GM18873 (cell line): ENCODE data around the gene GPAM.
"Not testable (repeated sequence)": the region's sequence is repeated elsewhere in the genome, so short reads cannot be mapped to it uniquely, and the experiment has no call there.

ENCODE experiments used
- ATAC-seq: cut with Tn5 transposase; IDR thresholded peaks from one replicate; pipeline ENCODE4 v1.9.1; 2021; ENCODE audit warnings: mild to moderate bottlenecking, moderate library complexity, moderate number of reproducible peaks; ENCODE audit not compliant: unreplicated experiment, low FRiP score

GPAM gene

DNA sequence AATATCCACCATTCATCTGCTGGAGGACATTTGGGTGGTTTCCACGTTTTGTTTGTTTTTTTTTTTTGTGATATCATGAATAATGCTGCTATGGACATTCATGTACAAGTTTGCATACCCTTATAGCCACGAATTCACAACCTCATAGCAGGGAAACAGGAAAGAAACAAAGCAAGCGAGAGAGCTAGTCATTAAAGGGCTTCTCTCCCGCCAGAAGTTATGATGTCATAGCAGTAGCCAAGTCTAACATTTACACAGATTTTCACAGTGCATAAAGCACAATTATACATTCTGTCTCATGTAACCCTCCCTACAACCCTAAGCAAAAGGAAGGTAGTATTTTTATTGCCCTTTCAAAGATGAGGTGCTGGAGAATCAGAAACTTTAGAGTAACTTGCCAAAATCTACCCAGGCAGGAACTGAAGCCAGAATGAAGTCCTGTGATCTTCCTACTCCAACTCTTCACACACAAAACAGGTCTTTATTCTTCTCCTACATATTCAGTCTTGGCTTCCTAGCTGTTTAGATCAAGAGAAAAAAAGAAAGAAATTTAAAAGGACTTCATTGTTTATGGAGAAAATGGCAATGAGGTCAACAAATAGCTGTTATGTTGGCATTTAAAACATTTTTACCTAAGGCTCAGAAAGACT lies 33.9 kb upstream of the GPAM start:
- ATAC-seq: no peak

DNA sequence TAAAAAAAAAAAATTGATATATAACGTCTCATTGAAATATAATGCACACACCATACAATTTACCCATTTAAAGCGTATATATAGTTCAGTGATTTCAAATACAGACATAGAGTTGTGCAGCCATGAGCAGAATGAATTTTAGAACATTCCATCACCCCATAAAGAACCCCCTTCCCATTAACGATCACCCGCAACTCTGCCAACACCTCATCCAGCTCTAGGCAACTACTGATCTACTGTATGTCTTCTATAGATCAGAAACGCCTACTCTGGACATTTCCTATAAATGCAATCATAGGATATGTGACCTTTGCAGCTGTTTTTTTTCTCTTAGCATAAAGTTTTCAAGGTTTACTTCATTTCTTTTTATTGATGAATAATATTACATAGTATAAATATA lies 33.4 kb upstream of the GPAM start:
- ATAC-seq: no peak

DNA sequence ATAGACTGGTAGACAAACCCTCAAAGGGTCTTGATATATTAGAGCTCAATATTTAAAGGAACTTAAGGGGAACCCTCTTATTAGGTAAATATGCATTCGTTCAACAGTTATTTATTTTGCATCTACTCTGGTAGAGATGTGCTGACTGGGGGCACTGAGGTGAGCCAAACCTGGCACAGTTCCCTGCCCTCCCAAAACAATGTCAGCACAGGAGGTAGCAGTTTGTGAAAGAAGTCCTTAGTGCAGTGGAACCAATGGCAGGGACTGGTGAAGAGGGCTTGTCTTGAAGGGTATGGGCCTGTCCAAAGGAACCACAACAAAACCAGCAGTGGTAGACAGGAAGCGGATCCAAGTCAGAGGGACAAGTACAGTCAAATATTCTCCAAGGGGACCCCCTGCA lies 32.6 kb upstream of the GPAM start:
- no peak for ATAC-seq

GRCh38 chr10:112215342-112215774 lies 31.8 kb upstream of the GPAM start:
- no peak for ATAC-seq

GRCh38 chr10:112214298-112214926 lies 30.8 kb upstream of the GPAM start:
- no peak for ATAC-seq

GRCh38 chr10:112213836-112214235 lies 30.3 kb upstream of the GPAM start:
- no peak for ATAC-seq

- ATAC-seq: peak; percentile 46
These were observed 29.7 kb upstream of the GPAM start for GRCh38 chr10:112213098-112213823.

GRCh38 chr10:112210666-112211065 lies 27.1 kb upstream of the GPAM start:
- no peak for ATAC-seq

- ATAC-seq: no peak
These were observed 26.1 kb upstream of the GPAM start for GRCh38 chr10:112209684-112210131.

DNA sequence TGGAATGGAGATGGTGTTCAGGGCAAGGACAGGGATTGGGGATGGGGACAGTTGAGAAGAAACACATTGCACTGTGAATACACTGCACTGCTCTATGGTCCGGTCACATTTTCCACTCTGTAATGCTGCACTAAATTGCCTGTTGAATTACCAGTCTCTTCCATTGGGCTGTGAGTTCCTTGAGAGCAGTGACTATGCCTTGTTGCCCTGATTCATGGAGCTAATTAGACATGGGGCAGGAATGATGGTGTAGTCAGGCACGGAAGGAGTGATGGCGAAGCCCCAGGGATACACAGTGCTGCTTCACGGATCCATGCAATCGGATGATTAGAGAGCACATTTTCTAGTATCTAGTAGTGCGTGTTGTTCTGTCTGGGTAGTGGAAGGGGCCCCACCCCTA lies 25.4 kb upstream of the GPAM start:
- no peak for ATAC-seq

- ATAC-seq: no peak
These were observed 24.7 kb upstream of the GPAM start for GRCh38 chr10:112208292-112208691.

DNA sequence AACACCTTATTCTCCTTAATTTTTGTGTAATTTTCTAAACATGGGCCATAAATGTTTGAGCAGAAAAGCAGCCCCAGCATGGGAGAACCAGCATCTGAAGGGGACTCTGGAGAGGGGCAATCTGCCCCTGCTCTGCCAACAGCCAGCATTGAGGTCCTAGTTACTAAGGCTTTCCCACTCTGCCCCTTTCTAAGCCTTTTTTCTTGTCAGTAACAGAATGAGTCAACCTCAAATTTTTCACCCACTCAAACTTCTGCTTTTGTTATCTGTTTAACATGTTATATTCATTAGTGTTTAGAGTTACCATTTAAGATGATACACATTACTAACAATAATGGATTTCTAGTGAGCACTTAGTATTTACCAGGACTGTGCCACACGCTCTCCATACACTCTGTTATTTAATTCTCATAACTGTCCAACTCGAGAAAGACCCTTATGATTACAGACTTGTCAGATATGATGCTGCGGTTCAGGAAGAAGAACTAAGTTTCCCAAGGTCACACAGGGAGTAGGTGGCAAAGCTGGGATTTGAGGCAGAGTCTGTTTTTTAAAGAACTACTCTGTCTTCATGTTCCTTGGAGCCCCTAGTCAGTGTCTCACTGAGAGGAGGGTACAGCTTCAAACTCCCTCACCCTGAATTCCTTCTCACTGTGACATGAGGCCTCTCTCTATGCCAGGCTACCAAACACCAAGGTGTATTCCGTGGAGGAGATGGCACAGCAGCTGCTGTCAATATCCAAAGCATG lies 19.9 kb upstream of the GPAM start:
- ATAC-seq: peak; percentile 66

GRCh38 chr10:112202561-112203241 lies 19.1 kb upstream of the GPAM start:
- peak; percentile 85 for ATAC-seq

DNA sequence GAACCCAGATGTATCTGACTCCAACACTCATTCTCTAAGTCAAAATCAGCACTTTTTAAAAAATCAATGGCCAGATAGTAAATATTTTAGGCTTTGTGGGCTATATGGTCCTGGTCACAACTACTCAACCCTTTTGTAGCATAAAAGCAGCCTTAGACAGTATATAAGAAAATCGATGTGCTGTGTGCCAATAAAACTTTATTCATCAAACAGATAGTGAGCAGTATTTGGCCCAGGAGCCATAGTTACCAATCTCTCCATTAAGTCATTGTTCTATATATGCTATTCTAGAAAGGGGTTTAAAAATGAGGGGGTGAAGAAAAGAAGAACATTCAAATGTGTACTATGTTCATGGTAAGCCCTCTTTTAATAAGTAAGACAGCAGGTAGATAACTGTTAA lies 18.5 kb upstream of the GPAM start:
- no peak for ATAC-seq

- no peak for ATAC-seq
These were observed 17.8 kb upstream of the GPAM start for GRCh38 chr10:112201334-112201733.

GRCh38 chr10:112200259-112200658 lies 16.7 kb upstream of the GPAM start:
- not testable (repeated sequence) for ATAC-seq

- ATAC-seq: not testable (repeated sequence)
These were observed 14.1 kb upstream of the GPAM start for GRCh38 chr10:112197662-112198061.

DNA sequence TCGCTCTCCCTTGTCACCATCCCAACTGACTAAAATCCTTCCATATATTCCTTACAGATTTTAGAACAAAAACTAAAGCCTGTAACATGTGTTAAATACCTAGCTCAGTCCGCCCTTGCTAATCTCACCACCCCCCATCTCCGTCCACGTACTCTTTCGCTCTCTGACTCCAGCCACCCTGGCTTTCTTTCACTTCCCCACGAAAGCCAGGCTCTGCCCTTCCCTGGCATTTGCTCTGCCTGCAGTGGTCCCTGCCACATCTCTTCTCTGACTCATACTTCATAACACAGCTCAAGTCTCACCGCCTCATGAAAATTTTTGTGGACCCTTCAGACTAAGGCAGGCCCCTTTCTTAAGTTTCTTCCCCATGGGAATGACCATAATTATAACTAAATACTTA lies 11.7 kb upstream of the GPAM start:
- no peak for ATAC-seq

DNA sequence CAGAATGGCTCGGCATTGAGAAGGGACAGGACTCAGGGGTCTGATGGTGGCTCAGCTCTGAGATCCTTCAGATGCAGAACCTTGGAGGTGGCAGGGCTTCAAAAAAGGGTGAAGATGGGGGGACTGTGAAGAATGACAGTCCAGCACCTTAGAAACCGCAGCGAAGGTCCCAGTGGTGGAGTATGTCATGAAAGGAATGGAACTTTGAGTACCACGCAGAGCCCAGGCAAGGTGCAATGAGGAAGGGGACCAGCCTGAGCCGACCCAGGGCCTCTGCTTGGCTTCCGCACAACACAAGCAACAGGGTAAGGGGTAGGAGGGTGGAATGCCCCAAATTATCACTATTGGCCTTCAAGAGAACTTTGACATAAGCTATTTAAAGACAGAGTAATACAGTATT lies 8.2 kb upstream of the GPAM start:
- ATAC-seq: no peak

- no peak for ATAC-seq
These were observed 7.6 kb upstream of the GPAM start for GRCh38 chr10:112191041-112191590.
